GM12874 (cell line): ENCODE measurements around the gene GAGE12J.
"Not testable (repeated sequence)": the region's sequence is repeated elsewhere in the genome, so short reads cannot be mapped to it uniquely, and the experiment has no call there.

Source experiments
- CTCF ChIP-seq: IDR thresholded peaks from 2 replicates; pipeline ENCODE4 v1.5.1; 2011; ENCODE audit warnings: low read depth, mild to moderate bottlenecking, control low read depth, low read length, moderate library complexity; ENCODE audit not compliant: insufficient read depth

Gene GAGE12J

GRCh38 chrX:49321737-49322136 is at the start of gene GAGE12J:
Gene GAGE12J (plus strand): TSS chrX:49322037. CDS start chrX:49323194, 1,157 bp downstream.
- TF ChIP-seq CTCF = not testable (repeated sequence)

GRCh38 chrX:49272421-49272820 is 49.4 kb upstream of the GAGE12J start:
- no peak for TF ChIP-seq CTCF

GRCh38 chrX:49273181-49273727 is 48.6 kb upstream of the GAGE12J start:
- TF ChIP-seq CTCF = no peak

- TF ChIP-seq CTCF = no peak
These were observed 45.6 kb upstream of the GAGE12J start for GRCh38 chrX:49276207-49276606.

- TF ChIP-seq CTCF = no peak
These were observed 44.9 kb upstream of the GAGE12J start for GRCh38 chrX:49276671-49277534.

- TF ChIP-seq CTCF = no peak
These were observed 44.4 kb upstream of the GAGE12J start for GRCh38 chrX:49277535-49277830.

GRCh38 chrX:49278081-49278480 is 43.8 kb upstream of the GAGE12J start:
- TF ChIP-seq CTCF = no peak
